ENCODE results near the gene CAB39. TPM values are rescaled to one million over a fixed set of nuclear protein-coding genes. Genes with fewer than 3 reads are reported as not detected.

The CAB39 gene
- total RNA-seq, 4 donors from 2014 or later, result 73.6 to 105 (median 83.9) TPM

GRCh38 chr2:230790981-230791380, 78.3 kb downstream of the CAB39 start:
- WGBS, result 33% methylated on average over 1 of the region's 1 CpG
- peaks cover 33 to 60% (median 52%) of the 10 kb centered on the region in 4 donors for H3K4me1 ChIP-seq
- peaks cover 0 to 17% (median 6%) of the 10 kb centered on the region in 4 donors for H3K36me3 ChIP-seq
- TF ChIP-seq EP300 (IDR thresholded peaks at IDR 0.05) (no peak), CTCF (IDR thresholded peaks at IDR 0.05) (no peak), POLR2A (IDR thresholded peaks at IDR 0.05; ENCODE audit: low read depth) (no peak), POLR2AphosphoS5 (IDR thresholded peaks at IDR 0.05) (no peak)
- no peaks in the 10 kb centered on the region for H3K27me3 ChIP-seq
- intact Hi-C loops (cut with DNase I), result loop anchor here (10.0 kb wide), 1 partner anchor 376 kb away; the partner anchor contains the start of gene SP100
- no peak overlapping the region for H3K4me3 ChIP-seq
- no peak for DNase-seq (ENCODE audit: extremely low spot score)
- H3K9me3 ChIP-seq, result peaks cover 7 to 14% (median 13%) of the 10 kb centered on the region in 4 donors
- H3K27ac ChIP-seq (replicated peaks in 1 of 4), result peak overlapping the region; percentile 5 to 80 (median 45)

- Histone ChIP-seq H3K4me3 (peak overlapping the region in 2 of 4 donors; percentile 6 to 13), H3K27me3 (no peaks in the 10 kb centered on the region), H3K27ac (replicated peaks in 1 of 4) (peak overlapping the region; percentile 79 to 84 (median 82)), H3K36me3 (peaks cover 0 to 17% (median 6%) of the 10 kb centered on the region in 4 donors), H3K9me3 (peaks cover 2 to 8% (median 4%) of the 10 kb centered on the region in 4 donors), H3K4me1 (peaks cover 54 to 88% (median 78%) of the 10 kb centered on the region in 4 donors)
- DNase-seq (ENCODE audit: extremely low spot score), result no peak
- TF ChIP-seq POLR2A (IDR thresholded peaks at IDR 0.05; ENCODE audit: low read depth) (no peak), CTCF (IDR thresholded peaks at IDR 0.05) (no peak), POLR2AphosphoS5 (IDR thresholded peaks at IDR 0.05) (peak; percentile 80 to 84), EP300 (IDR thresholded peaks at IDR 0.05) (no peak)
- WGBS, result 32% methylated on average over 8 of the region's 8 CpGs
- intact Hi-C loops (cut with DNase I), result loop anchor here (10.0 kb wide), 1 partner anchor 379 kb away; the partner anchor contains the start of gene SP100
Measured at GRCh38 chr2:230793572-230794359, 81.1 kb downstream of the CAB39 start.

GRCh38 chr2:230794497-230794896, 81.9 kb downstream of the CAB39 start:
- Histone ChIP-seq H3K36me3 (peaks cover 0 to 20% (median 9%) of the 10 kb centered on the region in 4 donors), H3K27me3 (no peaks in the 10 kb centered on the region), H3K27ac (replicated peaks in 1 of 4) (peak overlapping the region; percentile 79 to 84 (median 82)), H3K4me3 (peak overlapping the region in 2 of 4 donors; percentile 6 to 8), H3K4me1 (peaks cover 54 to 94% (median 79%) of the 10 kb centered on the region in 4 donors), H3K9me3 (peaks cover 0 to 1% (median 0%) of the 10 kb centered on the region in 4 donors)
- DNase-seq (ENCODE audit: extremely low spot score), result no peak
- 66% methylated on average over 7 of the region's 7 CpGs for WGBS
- TF ChIP-seq POLR2AphosphoS5 (IDR thresholded peaks at IDR 0.05) (no peak), EP300 (IDR thresholded peaks at IDR 0.05) (no peak), CTCF (IDR thresholded peaks at IDR 0.05) (no peak), POLR2A (IDR thresholded peaks at IDR 0.05; ENCODE audit: low read depth) (no peak)
- intact Hi-C loops (cut with DNase I), result loop anchor here (10.0 kb wide), 1 partner anchor 380 kb away; the partner anchor contains the start of gene SP100

GRCh38 chr2:230795856-230796255, 83.2 kb downstream of the CAB39 start:
- H3K27ac ChIP-seq (replicated peaks in 1 of 4), result peak overlapping the region; percentile 79 to 84 (median 82)
- H3K36me3 ChIP-seq, result peaks cover 0 to 28% (median 19%) of the 10 kb centered on the region in 4 donors
- peaks cover 48 to 84% (median 73%) of the 10 kb centered on the region in 4 donors for H3K4me1 ChIP-seq
- no peaks in the 10 kb centered on the region for H3K27me3 ChIP-seq
- TF ChIP-seq POLR2A (IDR thresholded peaks at IDR 0.05; ENCODE audit: low read depth) (no peak), EP300 (IDR thresholded peaks at IDR 0.05) (no peak), POLR2AphosphoS5 (IDR thresholded peaks at IDR 0.05) (no peak), CTCF (IDR thresholded peaks at IDR 0.05) (no peak)
- WGBS, result 77% methylated on average over 4 of the region's 4 CpGs
- no peak for DNase-seq (ENCODE audit: extremely low spot score)
- H3K9me3 ChIP-seq, result no peaks in the 10 kb centered on the region
- H3K4me3 ChIP-seq, result no peak overlapping the region
- intact Hi-C loops (cut with DNase I), result loop anchor here (5.0 to 10.0 kb wide), 2 partner anchors 39 to 381 kb away; partner anchors contain the start of gene SP100
